ENCODE measurements around the gene MT3.

- TF ChIP-seq, protein P1, sequence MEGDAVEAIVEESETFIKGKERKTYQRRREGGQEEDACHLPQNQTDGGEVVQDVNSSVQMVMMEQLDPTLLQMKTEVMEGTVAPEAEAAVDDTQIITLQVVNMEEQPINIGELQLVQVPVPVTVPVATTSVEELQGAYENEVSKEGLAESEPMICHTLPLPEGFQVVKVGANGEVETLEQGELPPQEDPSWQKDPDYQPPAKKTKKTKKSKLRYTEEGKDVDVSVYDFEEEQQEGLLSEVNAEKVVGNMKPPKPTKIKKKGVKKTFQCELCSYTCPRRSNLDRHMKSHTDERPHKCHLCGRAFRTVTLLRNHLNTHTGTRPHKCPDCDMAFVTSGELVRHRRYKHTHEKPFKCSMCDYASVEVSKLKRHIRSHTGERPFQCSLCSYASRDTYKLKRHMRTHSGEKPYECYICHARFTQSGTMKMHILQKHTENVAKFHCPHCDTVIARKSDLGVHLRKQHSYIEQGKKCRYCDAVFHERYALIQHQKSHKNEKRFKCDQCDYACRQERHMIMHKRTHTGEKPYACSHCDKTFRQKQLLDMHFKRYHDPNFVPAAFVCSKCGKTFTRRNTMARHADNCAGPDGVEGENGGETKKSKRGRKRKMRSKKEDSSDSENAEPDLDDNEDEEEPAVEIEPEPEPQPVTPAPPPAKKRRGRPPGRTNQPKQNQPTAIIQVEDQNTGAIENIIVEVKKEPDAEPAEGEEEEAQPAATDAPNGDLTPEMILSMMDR (CRISPR knock-in tag; IDR thresholded peaks at IDR 0.05): no peak
- no peak for TF ChIP-seq AGO1 (IDR thresholded peaks at IDR 0.05; ENCODE audit: low read depth, low read length, poor library complexity, severe bottlenecking)
Measured at GRCh38 chr16:56604966-56605365, 15.6 kb downstream of the MT3 start.

Measured in HepG2 (cell line).